Measurements from ENCODE around the gene DCP1A. TPM values are rescaled to one million over a fixed set of nuclear protein-coding genes. Genes with fewer than 3 reads are reported as not detected.

The DCP1A gene
- total and polyA plus RNA-seq, 2 of the 13 experiments (the other 11 are each of a cell fraction or from before 2014, with no cell fraction given), result 14.2 to 41.2 TPM

DNA sequence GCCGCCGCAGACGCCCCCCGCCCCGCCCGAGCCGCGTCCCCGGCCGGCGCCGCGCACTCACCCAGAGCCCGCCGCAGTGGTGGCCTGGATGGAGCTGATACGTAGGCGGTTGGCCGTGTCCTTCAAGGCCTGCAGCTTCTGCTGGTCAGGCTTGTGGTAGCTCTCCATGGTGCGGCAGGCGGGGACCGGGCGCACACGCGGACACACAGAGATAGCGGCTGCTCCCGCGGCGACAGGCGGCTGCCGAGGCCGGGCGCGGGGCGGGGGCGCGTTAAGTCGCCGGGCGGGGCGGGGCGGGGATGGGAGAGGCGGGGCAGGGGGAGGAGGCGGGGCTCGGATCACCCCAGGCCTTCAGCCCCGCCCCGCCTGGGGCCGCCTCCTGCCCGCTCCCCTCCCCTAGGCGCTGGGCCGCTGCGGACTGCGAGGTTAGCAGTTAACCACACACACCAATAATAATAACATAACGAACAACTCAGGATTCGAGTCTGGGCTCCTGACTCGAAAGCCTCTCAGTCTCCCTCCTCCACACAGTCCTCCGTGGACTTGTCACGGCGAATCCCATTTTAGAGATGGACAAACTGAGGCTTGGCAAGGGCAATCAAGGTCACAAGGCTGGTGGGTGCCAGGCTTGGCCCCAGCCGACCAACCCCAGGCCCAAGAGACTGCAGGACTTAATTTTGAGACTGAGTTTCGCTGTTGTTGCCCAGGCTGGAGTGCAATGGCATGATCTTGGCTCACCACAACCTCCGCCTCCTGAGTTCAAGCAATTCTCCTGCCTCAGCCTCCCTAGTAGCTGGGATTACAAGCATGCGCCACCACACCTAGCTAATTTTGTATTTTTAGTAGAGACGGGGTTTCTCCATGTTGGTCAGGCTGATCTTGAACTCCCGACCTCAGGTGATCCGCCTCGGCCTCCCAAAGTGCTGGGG, 91.3 kb downstream of the DCP1A start, which contains the start of gene TKT:
TSS of gene TKT (minus strand) at position 248 of the 929 bp plus-strand sequence. CDS start at position 168, 80 bp downstream.
- Histone ChIP-seq H3K79me2 (ENCODE audit: insufficient read depth, low read length) (peaks cover 44% of the 10 kb centered on the region), H3K9ac (ENCODE audit: insufficient read depth, low read depth, low read length) (peak within 1 kb of the TSS; percentile 80), H2AFZ (ENCODE audit: low read length) (no peak within 1 kb of the TSS), H3K4me1 (ENCODE audit: insufficient read depth, low read length) (peaks cover 84% of the 10 kb centered on the region), H3K27me3 (ENCODE audit: control insufficient read depth in 1 of 2, insufficient read depth in 2 of 2, low read length in 2 of 2) (no peaks in the 10 kb centered on the region; a peak in 1 of 5 replicates), H3K4me2 (ENCODE audit: low read depth, low read length) (peak within 1 kb of the TSS; percentile 97), H3K27ac (ENCODE audit: extremely low read length, insufficient read depth, low read length) (peak within 1 kb of the TSS; percentile 63), H4K20me1 (ENCODE audit: insufficient read depth, low read length) (peaks cover 36% of the 10 kb centered on the region), H3K9me3 (ENCODE audit: low read length) (no peaks in the 10 kb centered on the region), H3K36me3 (replicated peaks in 1 of 2; ENCODE audit: control insufficient read depth in 1 of 2, insufficient read depth in 2 of 2, low read length in 2 of 2) (no peaks in the 10 kb centered on the region), H3K4me3 (replicated peaks in 1 of 3; ENCODE audit: insufficient read depth in 1 of 3, low read depth in 2 of 3, low read length in 3 of 3) (peak within 1 kb of the TSS; percentile 89 to 97 (median 93))
- POLR2A ChIA-PET, result interaction anchor here (2.6 kb wide), 1 partner anchor 14 kb away, joined by 9 read pairs; no protein-coding TSS in a partner anchor
- peak; percentile 65 for ATAC-seq
- in situ Hi-C loops (cut with HindIII; ENCODE audit: extremely low pct_ligation_motif_present, low pct_unique_long_range_greater_than_20kb), result no loop called here
- no TSS peak for BruUV-seq (replicated peaks)
- CTCF ChIA-PET (ENCODE audit: low intra/inter-chr PET ratio, low total read pairs), result no interaction called here
- intact Hi-C loops (cut with micrococcal nuclease; ENCODE audit: unreplicated experiment), result loop anchor here (5.0 kb wide), 1 partner anchor 34 kb away; no protein-coding TSS in a partner anchor
- peak; percentile 63 for DNase-seq (ENCODE audit: low spot score)
- no peak for FAIRE-seq
- WGBS (ENCODE audit: low lambda C conversion rate), result 56% methylated on average over 12 of the region's 66 CpGs
- no peak for TF ChIP-seq ERF (CRISPR knock-in tag; IDR thresholded peaks at IDR 0.05)
- no peak; the same call in 1 of the 2 replicates for TF ChIP-seq ZNF709 (CRISPR knock-in tag; IDR thresholded peaks at IDR 0.05)
- TF ChIP-seq AGO1 (IDR thresholded peaks at IDR 0.05; ENCODE audit: low read depth, low read length, poor library complexity, severe bottlenecking), result no peak
- TF ChIP-seq HOXA9 (CRISPR knock-in tag; IDR thresholded peaks at IDR 0.05; ENCODE audit: borderline replicate concordance), result peak; percentile 16; the same call in 1 of the 2 replicates
- peak; percentile 35 for TF ChIP-seq SKI (IDR thresholded peaks at IDR 0.05; ENCODE audit: partially characterized antibody)
- 0 out of 2 replicates have a peak, but pooled peaks have one; percentile 4 for TF ChIP-seq RAD21 (CRISPR knock-in tag; IDR thresholded peaks at IDR 0.05)
- TF ChIP-seq PRPF4 (IDR thresholded peaks at IDR 0.05; ENCODE audit: low read depth, low read length, poor library complexity, severe bottlenecking), result no peak
- peak; percentile 66; the same call in 1 of the 2 replicates for TF ChIP-seq KDM2A (CRISPR knock-in tag; IDR thresholded peaks at IDR 0.05; ENCODE audit: borderline replicate concordance, low read depth)
- peak; percentile 70 for TF ChIP-seq ZNF772 (CRISPR knock-in tag; IDR thresholded peaks at IDR 0.05)
- TF ChIP-seq XBP1 (CRISPR knock-in tag; IDR thresholded peaks at IDR 0.05), result no peak
- 0 out of 2 replicates have a peak, but pooled peaks have one; percentile 35 for TF ChIP-seq SP140L (CRISPR knock-in tag; IDR thresholded peaks at IDR 0.05; ENCODE audit: borderline replicate concordance)
- TF ChIP-seq RBFOX2 (IDR thresholded peaks at IDR 0.05; ENCODE audit: low read depth, low read length), result peak; percentile 83
- TF ChIP-seq, protein P1, sequence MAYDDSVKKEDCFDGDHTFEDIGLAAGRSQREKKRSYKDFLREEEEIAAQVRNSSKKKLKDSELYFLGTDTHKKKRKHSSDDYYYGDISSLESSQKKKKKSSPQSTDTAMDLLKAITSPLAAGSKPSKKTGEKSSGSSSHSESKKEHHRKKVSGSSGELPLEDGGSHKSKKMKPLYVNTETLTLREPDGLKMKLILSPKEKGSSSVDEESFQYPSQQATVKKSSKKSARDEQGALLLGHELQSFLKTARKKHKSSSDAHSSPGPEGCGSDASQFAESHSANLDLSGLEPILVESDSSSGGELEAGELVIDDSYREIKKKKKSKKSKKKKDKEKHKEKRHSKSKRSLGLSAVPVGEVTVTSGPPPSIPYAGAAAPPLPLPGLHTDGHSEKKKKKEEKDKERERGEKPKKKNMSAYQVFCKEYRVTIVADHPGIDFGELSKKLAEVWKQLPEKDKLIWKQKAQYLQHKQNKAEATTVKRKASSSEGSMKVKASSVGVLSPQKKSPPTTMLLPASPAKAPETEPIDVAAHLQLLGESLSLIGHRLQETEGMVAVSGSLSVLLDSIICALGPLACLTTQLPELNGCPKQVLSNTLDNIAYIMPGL (CRISPR knock-in tag; IDR thresholded peaks at IDR 0.05; ENCODE audit: borderline replicate concordance in 1 of 2, low read depth in 1 of 2), result peak in 1 of 2 experiments; percentile 67; a peak in 3 of 4 replicates
- 0 out of 2 replicates have a peak, but pooled peaks have one; percentile 11 for TF ChIP-seq RXRB (CRISPR knock-in tag; IDR thresholded peaks at IDR 0.05; ENCODE audit: borderline replicate concordance)
- TF ChIP-seq ZNF792 (CRISPR knock-in tag; IDR thresholded peaks at IDR 0.05), result peak; percentile 96
- no peak for TF ChIP-seq ZNF225 (CRISPR knock-in tag; IDR thresholded peaks at IDR 0.05)
- TF ChIP-seq BRCA1 (CRISPR knock-in tag; IDR thresholded peaks at IDR 0.05), result no peak
- no peak for TF ChIP-seq ZBTB38 (CRISPR knock-in tag; IDR thresholded peaks at IDR 0.05)
- TF ChIP-seq CBX5 (CRISPR knock-in tag; IDR thresholded peaks at IDR 0.05; ENCODE audit: borderline replicate concordance), result peak; percentile 41; the same call in 1 of the 2 replicates
- TF ChIP-seq, protein P2, sequence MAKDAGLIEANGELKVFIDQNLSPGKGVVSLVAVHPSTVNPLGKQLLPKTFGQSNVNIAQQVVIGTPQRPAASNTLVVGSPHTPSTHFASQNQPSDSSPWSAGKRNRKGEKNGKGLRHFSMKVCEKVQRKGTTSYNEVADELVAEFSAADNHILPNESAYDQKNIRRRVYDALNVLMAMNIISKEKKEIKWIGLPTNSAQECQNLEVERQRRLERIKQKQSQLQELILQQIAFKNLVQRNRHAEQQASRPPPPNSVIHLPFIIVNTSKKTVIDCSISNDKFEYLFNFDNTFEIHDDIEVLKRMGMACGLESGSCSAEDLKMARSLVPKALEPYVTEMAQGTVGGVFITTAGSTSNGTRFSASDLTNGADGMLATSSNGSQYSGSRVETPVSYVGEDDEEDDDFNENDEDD (CRISPR knock-in tag; IDR thresholded peaks at IDR 0.05; ENCODE audit: borderline replicate concordance), result 0 out of 2 replicates have a peak, but pooled peaks have one; percentile 56
- TF ChIP-seq ZNF235 (CRISPR knock-in tag; IDR thresholded peaks at IDR 0.05; ENCODE audit: borderline replicate concordance), result peak; percentile 24; the same call in 1 of the 2 replicates
